Activated CD4-positive, alpha-beta T cell treated with anti-CD3 and anti-CD28 coated beads for 1 hour (primary cell): ENCODE measurements around the gene NFE2L3.
"Not testable (repeated sequence)": the region's sequence is repeated elsewhere in the genome, so short reads cannot be mapped to it uniquely, and the experiment has no call there.

Source experiments
- DNase-seq: peaks from one replicate; pipeline ENCODE4 v3.0.0-alpha.2; 2020

Gene NFE2L3

GRCh38 chr7:26151953-26152781, at the start of gene NFE2L3:
Gene NFE2L3 (plus strand): TSS chr7:26152198. CDS start chr7:26152499, 301 bp downstream.
- DNase-seq: peak; percentile 68

GRCh38 chr7:26103596-26103995, 48.4 kb upstream of the NFE2L3 start:
- no peak for DNase-seq

- DNase-seq: no peak
Measured at GRCh38 chr7:26105236-26105635, 46.8 kb upstream of the NFE2L3 start.

GRCh38 chr7:26105931-26106330, 46.1 kb upstream of the NFE2L3 start:
- DNase-seq: no peak

- DNase-seq: no peak
Measured at GRCh38 chr7:26112203-26112740, 39.7 kb upstream of the NFE2L3 start.

GRCh38 chr7:26115650-26116049, 36.3 kb upstream of the NFE2L3 start:
- no peak for DNase-seq

GRCh38 chr7:26117142-26117807, 34.7 kb upstream of the NFE2L3 start:
- no peak for DNase-seq

GRCh38 chr7:26117970-26118369, 34.0 kb upstream of the NFE2L3 start:
- DNase-seq: no peak

GRCh38 chr7:26122745-26123144, 29.3 kb upstream of the NFE2L3 start:
- DNase-seq: no peak

GRCh38 chr7:26124775-26125174, 27.2 kb upstream of the NFE2L3 start:
- not testable (repeated sequence) for DNase-seq

- no peak for DNase-seq
Measured at GRCh38 chr7:26127411-26127810, 24.6 kb upstream of the NFE2L3 start.

- DNase-seq: no peak
Measured at GRCh38 chr7:26131056-26131589, 20.9 kb upstream of the NFE2L3 start.

- no peak for DNase-seq
Measured at GRCh38 chr7:26135076-26135475, 16.9 kb upstream of the NFE2L3 start.

- DNase-seq: no peak
Measured at GRCh38 chr7:26135551-26135950, 16.4 kb upstream of the NFE2L3 start.

GRCh38 chr7:26136831-26137230, 15.2 kb upstream of the NFE2L3 start:
- DNase-seq: no peak

- no peak for DNase-seq
Measured at GRCh38 chr7:26140380-26140779, 11.6 kb upstream of the NFE2L3 start.

GRCh38 chr7:26141077-26141476, 10.9 kb upstream of the NFE2L3 start:
- no peak for DNase-seq

- no peak for DNase-seq
Measured at GRCh38 chr7:26143298-26144048, 8.5 kb upstream of the NFE2L3 start.

- no peak for DNase-seq
Measured at GRCh38 chr7:26144184-26145080, 7.6 kb upstream of the NFE2L3 start.

GRCh38 chr7:26145238-26145637, 6.8 kb upstream of the NFE2L3 start:
- no peak for DNase-seq

- no peak for DNase-seq
Measured at GRCh38 chr7:26147030-26147429, 5.0 kb upstream of the NFE2L3 start.
